Stimulated activated CD4-positive, alpha-beta T cell treated with anti-CD3 and anti-CD28 coated beads, Interleukin-12 subunit alpha, Interleukin-12 subunit beta, amount 100 ng/mL, for 48 hours (primary cell): ENCODE results near the gene DOK7.

Experiments used
- DNase-seq, 3 donors: peaks; one replicate each; pipeline ENCODE4 v3.0.0-alpha.2; 2020; ENCODE audit warnings: low read depth in 2 of 3, low spot score in 1 of 3

Gene DOK7

DNA sequence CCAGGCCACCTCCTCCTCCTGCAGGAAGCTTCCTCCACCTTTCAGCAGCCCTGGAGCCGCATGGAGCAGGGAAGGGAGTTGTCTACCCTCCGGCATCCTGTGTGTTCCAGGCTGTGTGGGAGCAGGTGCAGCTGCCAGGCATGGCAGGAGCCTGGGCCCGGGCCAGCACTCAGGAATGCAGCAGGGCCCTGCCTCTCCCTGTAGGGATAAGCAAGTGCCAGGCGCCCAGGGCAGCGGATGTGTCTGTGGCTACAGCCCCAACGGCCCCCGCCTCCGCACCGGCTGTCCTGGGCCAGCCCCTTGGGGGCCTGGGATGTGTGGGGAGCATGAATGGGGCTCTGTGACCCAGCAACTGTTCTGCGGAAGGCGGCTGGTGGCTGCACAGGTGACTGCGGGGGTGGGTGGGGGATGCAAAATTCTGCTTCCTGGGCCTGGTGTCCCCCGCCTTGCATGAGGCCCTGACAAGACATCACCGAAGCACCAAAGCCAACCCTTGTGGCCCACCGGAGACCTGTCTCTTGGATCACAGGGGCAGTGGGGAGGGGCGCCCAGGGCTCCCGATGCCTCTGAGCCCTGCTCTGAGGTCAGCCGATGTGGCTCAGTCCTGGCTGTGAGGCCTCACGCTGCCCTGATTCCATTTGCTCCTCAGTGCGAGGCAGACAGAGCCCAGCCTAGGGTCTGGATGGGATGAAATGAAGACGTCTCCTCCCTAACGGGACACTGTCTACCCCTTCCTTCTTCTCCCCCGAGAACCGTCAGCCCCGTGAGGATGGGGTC, 1.4 kb upstream of the DOK7 start:
- DNase-seq, result no peak

DNA sequence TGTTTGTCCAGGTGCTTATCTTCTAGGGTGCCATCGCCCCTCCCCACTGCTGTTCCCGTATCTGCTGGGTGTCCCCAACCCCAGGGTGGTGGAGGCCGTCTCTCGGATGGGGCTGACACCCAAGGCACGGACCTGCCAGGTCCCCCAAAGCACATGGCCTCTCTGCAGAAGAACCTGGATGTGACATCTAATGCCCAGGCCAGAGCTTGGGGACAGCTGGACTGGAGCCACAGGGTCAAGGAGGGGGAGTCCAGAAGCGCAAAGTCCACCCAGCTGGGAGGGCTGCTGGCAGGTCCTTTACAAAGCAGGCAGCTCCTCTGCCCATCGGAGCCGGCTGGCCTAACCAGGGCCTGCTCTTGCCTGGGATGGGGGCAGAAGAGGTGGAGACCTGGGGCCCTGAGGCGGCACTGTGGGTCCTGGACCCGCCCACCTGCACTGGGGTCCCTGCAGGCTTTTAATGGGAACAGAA, 751 bp upstream of the DOK7 start:
- DNase-seq, result no peak

DNA sequence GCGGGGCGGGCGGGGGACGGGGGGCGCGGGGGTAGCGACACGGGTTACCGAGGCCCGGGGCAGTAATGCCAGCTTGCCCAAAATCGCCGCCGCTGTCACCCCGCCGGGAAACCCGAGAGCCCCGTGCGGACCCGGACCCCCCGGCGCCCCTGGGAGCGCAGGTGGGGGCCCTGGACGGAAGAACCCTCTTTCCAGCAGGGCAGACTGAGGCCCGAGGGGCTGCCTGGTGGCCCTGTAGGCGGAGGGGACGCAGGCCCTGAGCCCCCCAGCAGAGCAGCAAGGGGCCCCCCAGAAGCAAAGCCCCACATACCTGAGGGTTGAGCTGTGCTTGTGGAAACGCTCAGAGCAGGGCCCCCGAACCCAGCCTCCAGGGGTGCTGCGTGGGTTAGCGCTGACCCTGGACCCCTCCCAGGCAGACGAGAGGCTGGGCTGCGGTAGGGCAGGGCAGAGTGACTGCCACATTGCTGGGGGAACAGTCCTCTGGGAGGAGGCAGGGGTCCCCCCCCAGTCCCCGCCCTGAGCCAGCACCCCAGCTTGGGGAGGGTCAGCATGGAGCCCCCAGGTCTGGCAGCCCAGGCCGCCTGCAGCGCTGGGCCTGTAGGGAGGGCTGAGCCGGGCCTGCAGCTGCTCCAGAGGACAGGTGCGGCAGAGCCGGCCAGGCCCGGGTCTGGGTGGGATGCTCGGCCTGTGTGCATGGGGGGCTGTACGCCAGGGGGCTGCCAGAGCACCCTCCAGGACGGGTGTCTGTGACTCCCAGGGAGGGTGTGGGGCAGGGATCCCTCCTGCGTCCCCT, 646 bp downstream of the DOK7 start:
- no peak for DNase-seq

GRCh38 chr4:3464349-3464905, 1.3 kb downstream of the DOK7 start:
- DNase-seq, result no peak

DNA sequence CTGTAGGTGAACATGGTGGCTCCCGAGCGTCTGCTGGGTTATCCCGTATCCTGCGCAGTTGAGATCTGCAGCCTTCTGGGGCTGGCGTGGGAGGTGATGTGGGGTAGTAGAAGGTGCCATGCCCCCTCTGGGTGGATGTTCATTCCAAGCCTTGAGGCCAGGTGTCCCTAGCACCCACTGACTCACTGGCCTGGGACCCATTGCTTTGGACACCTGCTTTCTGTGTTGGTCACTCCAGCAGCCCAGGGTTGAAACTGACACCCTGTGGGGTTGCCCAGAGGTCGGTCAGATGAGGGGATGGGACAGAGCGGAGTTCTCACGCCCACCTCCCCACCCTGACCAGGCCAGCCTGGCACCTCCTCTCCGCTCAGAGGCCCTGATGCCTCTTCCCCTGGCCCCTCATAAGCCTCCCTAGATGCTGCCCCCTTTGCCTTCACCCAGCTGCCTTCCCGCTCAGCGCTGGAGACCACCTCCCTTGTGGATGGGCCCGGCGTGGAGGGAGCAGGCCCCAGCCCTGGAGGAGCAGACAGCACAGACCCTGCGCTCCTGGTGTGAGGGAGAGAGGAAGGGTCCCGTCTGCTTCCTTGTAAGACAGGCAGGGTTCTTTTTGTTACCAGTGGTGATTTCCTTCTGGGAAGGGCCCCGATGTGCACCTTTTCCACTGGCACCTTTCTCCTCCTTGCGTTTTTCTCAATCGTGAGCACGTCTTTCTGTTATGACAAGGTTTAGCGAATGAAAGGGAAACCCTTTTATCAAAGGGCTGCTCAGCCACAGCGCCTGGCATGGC, 2.0 kb downstream of the DOK7 start:
- DNase-seq, result no peak

DNA sequence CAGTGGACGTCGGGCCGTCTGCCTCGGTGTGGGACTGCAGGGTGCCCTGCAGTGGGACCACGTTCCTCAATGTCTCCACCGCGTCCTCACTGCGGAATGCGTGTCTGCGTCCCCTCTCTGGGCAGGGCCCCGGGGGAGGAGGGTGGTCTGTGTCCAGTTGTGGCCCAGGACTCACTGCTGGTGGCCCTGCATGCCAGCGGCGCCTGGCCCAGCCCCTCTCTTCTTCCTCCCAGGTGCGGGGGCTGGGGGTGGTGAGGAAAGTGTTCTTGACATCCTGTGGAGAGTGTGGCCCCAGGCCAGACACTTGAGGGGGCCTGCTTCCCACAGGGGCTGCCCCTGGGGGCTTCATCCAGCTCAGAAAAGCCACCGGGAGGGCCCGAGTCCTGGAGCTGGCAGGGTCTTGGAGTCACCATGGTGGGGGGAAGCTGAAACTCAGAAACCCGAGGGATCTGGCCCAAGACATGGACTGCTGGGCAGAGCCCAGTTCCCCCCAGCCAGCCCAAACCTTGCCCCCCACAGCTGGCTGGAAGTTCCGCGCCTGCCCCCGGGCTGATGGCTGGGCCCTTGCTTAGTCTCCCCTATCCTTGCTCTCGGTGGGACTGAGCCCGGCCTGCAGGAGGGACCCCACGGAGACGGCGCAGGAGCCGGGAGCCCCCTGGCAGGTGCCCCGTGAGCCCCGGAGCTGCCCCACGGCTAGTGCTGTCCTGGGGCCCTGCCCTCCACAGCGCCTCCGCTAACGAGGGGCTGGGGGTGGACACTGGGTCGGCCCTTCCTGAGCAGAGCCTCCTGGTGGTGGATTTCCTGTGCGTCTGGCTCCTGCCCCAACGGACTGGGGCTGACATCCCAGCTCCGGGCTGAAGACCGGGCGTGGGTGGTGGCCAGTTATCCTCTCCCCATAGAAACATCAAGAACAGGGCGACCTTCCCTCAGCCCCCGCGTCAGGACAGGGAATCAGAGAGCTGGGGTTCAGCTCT, 2.9 kb downstream of the DOK7 start:
- DNase-seq, result no peak

GRCh38 chr4:3466691-3467600, 3.8 kb downstream of the DOK7 start:
- no peak for DNase-seq

GRCh38 chr4:3467601-3468031, 4.5 kb downstream of the DOK7 start:
- no peak for DNase-seq

- DNase-seq, result no peak
Measured at GRCh38 chr4:3468154-3468553, 5.0 kb downstream of the DOK7 start.

- DNase-seq, result no peak
Measured at GRCh38 chr4:3468804-3469203, 5.7 kb downstream of the DOK7 start.

- no peak for DNase-seq
Measured at GRCh38 chr4:3469386-3470243, 6.5 kb downstream of the DOK7 start.

DNA sequence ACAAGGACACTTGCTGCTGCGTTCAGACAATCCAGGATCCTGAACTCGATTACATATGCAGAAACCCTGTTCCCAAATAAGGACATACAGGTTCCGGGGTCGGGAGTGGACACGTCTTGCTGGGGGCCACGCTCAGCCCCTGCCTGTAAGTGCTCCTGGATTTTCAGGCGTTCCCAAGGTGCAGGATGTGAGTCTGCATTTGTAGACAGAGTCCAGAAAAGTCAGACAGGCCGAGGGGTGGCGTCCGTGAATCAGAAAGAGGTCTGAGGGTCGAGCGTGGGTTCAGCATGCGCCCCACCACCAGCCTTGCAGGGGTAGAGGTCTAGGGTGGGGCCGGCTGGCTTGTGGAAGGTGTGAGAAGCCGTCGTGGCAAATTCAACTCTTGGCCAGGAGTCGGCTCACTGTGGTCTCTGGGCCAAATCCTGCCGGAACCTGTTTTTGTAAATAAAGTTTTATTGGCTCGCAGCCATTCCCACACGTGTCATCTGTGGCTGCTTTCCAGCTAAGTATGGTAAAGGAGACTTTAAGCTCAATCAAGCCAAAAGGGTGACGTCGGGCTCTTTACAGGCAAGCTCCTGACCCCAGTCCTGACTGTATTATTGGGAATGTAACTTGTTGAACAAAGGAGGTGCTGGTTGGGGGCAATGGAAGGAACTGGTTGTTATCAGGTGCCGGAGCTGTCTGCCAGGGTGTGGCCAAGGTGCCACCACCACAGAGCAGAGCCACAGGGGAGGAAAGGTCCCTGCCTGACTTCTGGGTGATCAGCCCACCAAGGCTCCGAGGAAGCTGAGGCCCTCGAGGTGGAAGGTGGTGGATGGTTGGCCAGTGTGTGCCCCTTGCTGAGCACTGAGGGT, 7.4 kb downstream of the DOK7 start:
- DNase-seq, result no peak

DNA sequence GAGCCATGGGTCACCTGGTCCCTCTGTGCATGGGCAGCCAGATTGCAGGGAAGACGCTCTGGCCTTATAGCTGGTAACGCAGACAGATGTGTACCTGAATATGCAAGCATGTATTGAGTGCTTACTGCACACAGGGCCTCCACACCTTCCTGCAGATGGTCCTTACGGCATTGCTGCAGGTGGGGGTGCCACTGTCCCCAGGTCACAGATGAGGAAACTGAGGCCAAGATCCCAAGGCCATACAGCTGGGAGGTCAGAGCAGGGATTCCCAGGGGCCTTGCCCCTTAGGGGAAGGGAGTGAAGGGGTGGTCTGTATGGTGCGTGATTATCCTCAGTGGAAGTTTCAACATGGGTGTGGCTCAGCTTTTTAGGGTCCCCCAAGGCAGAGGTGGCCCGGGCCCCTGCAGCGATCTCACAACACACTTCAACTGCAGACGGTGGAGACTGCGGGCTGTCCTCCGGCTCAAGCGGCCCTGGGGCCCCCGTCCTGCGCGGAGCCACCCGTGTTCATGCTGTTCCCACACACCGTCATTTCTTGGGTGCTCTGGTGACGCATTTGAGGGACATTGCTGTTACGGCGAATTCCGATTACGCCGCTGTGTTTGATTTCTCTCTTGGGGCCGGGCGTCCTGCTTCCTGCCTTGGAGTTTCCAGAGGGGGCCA, 8.1 kb downstream of the DOK7 start:
- DNase-seq, result no peak

GRCh38 chr4:3471886-3472285, 8.8 kb downstream of the DOK7 start:
- DNase-seq, result no peak

- no peak for DNase-seq
Measured at GRCh38 chr4:3472411-3473141, 9.5 kb downstream of the DOK7 start.
